ENCODE data around the gene PAEP. TPM values are rescaled to one million over a fixed set of nuclear protein-coding genes. Genes with fewer than 3 reads are reported as not detected.
"Not testable (repeated sequence)": the region's sequence is repeated elsewhere in the genome, so short reads cannot be mapped to it uniquely, and the experiment has no call there.

PAEP gene
- polyA plus RNA-seq, 4 donors: not detected

DNA sequence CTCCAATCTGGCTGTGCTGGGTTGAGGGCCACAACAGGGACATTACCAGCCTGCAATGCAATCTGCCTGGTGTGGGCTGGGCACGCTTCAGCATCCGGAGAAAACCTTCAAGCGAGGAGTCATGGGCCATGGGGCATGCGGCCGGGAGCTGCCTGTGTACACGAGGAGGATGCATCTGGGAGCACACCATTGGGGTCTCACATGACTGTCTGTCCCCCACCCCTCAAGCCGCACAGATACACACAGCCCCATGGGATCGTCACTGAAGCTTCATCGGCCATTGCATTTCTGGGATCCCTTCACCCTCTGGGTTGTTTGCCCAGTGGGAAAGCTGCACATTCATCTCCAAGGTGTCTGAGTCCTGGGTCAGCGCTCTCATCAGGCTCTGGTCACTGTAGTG is 30.5 kb upstream of the PAEP start:
- H3K36me3 ChIP-seq (ENCODE audit: control insufficient read depth in 3 of 3, insufficient read depth in 2 of 3, low read depth in 1 of 3, low read length in 3 of 3): no peaks in the 10 kb centered on the region

DNA sequence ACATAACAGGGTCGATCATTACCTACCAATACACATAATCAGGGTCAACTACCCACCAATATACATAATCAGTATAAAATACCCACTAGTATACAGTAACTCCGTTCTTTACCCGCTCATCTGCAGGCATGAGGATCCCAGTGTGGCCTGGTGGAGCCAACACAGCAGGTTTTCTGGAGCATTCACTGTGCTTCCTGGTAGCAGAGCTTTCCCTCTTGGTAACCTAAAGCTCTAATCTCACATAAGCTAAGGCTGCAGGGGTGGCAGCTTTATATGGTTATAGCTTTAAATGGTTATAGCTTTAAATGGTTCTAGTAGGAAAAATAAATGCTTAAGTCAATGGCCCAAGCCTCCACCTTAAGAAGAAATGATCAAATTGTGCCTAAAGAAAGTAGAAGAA is 28.4 kb upstream of the PAEP start:
- Histone ChIP-seq H3K27ac (ENCODE audit: low read depth in 1 of 3, low read length in 2 of 3) (no peak overlapping the region), H3K9me3 (ENCODE audit: control insufficient read depth in 2 of 2, insufficient read depth in 1 of 2, low read depth in 1 of 2, low read length in 1 of 2) (no peaks in the 10 kb centered on the region), H3K4me3 (ENCODE audit: low read depth in 1 of 3, low read length in 3 of 3) (no peak overlapping the region), H3K4me1 (ENCODE audit: control insufficient read depth in 3 of 3, insufficient read depth in 2 of 3, low read depth in 1 of 3, low read length in 2 of 3) (no peaks in the 10 kb centered on the region), H3K27me3 (ENCODE audit: control insufficient read depth in 3 of 3, insufficient read depth in 3 of 3, low read length in 3 of 3) (peaks cover 0 to 4% (median 2%) of the 10 kb centered on the region in 3 donors), H3K36me3 (ENCODE audit: control insufficient read depth in 3 of 3, insufficient read depth in 2 of 3, low read depth in 1 of 3, low read length in 3 of 3) (no peaks in the 10 kb centered on the region)
- DNase-seq (no peak), FAIRE-seq (no peak)
- 85 to 92% (median 90%) methylated on average over 3 of the region's 3 CpGs for WGBS, 3 donors

More for the DNA sequence above, 30.5 kb upstream of the PAEP start:
- DNase-seq (no peak), FAIRE-seq (no peak)
- no peaks in the 10 kb centered on the region for H3K4me1 ChIP-seq (ENCODE audit: control insufficient read depth in 3 of 3, insufficient read depth in 2 of 3, low read depth in 1 of 3, low read length in 2 of 3)
- H3K27me3 ChIP-seq (ENCODE audit: control insufficient read depth in 3 of 3, insufficient read depth in 3 of 3, low read length in 3 of 3): peaks cover 0 to 4% (median 2%) of the 10 kb centered on the region in 3 donors
- H3K27ac ChIP-seq (ENCODE audit: low read depth in 1 of 3, low read length in 2 of 3): no peak overlapping the region
- no peaks in the 10 kb centered on the region for H3K9me3 ChIP-seq (ENCODE audit: control insufficient read depth in 2 of 2, insufficient read depth in 1 of 2, low read depth in 1 of 2, low read length in 1 of 2)
- H3K4me3 ChIP-seq (ENCODE audit: low read depth in 1 of 3, low read length in 3 of 3): no peak overlapping the region
- WGBS, 3 donors: 90 to 92% (median 91%) methylated on average over 10 of the region's 10 CpGs

DNA sequence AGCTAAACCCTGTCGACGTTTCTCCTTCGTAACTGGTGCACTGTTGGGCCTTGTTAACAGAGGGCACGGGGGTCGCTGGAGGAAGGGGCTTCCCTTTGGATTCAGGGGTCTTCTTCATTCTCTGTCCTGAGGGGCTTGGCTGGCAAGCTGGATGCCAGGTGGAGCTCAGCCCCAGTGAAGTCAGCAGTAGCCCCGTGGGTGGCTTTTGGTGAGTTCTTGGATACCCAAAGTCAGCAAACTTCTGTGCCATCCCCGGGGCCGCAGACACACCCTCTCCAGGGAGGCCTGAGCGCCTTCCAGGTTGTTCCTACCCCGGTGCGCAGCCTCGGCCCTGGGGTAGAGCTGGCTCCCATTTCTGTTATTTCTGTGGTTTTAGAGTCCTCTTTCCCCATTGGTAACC is 27.9 kb upstream of the PAEP start:
- DNase-seq (no peak), FAIRE-seq (no peak)
- peaks cover 0 to 4% (median 2%) of the 10 kb centered on the region in 3 donors for H3K27me3 ChIP-seq (ENCODE audit: control insufficient read depth in 3 of 3, insufficient read depth in 3 of 3, low read length in 3 of 3)

DNA sequence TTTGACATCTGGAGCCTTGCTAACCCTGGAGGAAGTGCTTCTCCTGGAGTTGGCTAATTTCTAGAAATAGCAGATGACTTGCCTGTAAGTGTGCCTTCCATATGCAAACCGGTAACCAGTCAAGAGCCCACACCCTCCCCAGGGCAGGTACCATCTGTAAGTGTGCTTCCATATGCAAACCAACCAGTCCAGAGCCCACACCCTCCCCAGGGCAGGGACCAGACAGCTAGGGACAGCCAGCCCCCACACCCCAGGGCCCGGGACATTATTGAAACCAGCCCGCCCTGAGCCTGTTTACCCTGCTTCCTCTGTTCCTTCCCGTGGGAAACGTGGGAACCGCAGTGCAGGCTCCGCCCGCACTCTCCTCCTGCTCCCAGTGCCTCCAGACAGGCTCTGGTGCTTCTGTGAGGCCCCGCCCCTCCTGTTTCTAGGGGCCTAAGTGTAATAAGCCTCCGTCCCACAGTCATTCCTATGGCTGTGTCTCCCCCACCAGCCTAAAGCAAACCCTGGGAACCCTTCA is 27.3 kb upstream of the PAEP start:
- H3K36me3 ChIP-seq (ENCODE audit: control insufficient read depth in 3 of 3, insufficient read depth in 2 of 3, low read depth in 1 of 3, low read length in 3 of 3); H3K27ac ChIP-seq (ENCODE audit: low read depth in 1 of 3, low read length in 2 of 3); H3K4me1 ChIP-seq (ENCODE audit: control insufficient read depth in 3 of 3, insufficient read depth in 2 of 3, low read depth in 1 of 3, low read length in 2 of 3); H3K9me3 ChIP-seq (ENCODE audit: control insufficient read depth in 2 of 2, insufficient read depth in 1 of 2, low read depth in 1 of 2, low read length in 1 of 2); FAIRE-seq; DNase-seq; H3K27me3 ChIP-seq (ENCODE audit: control insufficient read depth in 3 of 3, insufficient read depth in 3 of 3, low read length in 3 of 3); H3K4me3 ChIP-seq (ENCODE audit: low read depth in 1 of 3, low read length in 3 of 3): not testable (repeated sequence)
- WGBS, 3 donors: 24 to 32% (median 28%) methylated on average over 8 to 10 of the region's 10 CpGs

More for the DNA sequence above, 27.9 kb upstream of the PAEP start:
- Histone ChIP-seq H3K36me3 (ENCODE audit: control insufficient read depth in 3 of 3, insufficient read depth in 2 of 3, low read depth in 1 of 3, low read length in 3 of 3) (no peaks in the 10 kb centered on the region), H3K4me1 (ENCODE audit: control insufficient read depth in 3 of 3, insufficient read depth in 2 of 3, low read depth in 1 of 3, low read length in 2 of 3) (no peaks in the 10 kb centered on the region), H3K27ac (ENCODE audit: low read depth in 1 of 3, low read length in 2 of 3) (no peak overlapping the region), H3K9me3 (ENCODE audit: control insufficient read depth in 2 of 2, insufficient read depth in 1 of 2, low read depth in 1 of 2, low read length in 1 of 2) (no peaks in the 10 kb centered on the region), H3K4me3 (ENCODE audit: low read depth in 1 of 3, low read length in 3 of 3) (no peak overlapping the region)
- 89 to 92% (median 89%) methylated on average over 12 of the region's 12 CpGs for WGBS, 3 donors

DNA sequence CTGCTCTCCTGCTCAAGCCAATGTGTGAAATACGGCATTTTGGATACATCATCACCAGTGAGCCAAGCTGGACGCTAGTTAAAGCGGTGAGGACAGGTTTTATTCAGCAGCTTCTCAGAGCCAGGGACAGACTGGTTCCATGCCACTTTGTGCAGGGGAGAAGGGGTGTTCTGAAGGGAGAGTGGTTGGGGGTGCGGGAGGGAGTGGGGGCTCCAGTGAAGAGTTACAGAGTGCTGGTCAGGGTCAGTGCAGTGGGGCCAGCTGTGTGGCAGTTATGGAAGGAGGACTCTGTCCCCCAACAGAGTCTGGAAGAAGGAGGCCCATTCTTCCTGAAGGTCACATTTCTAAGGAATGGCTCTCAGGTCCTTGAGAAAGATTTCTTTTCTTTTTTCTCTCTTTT is 26.7 kb upstream of the PAEP start:
- H3K27ac ChIP-seq (ENCODE audit: low read depth in 1 of 3, low read length in 2 of 3); DNase-seq; H3K36me3 ChIP-seq (ENCODE audit: control insufficient read depth in 3 of 3, insufficient read depth in 2 of 3, low read depth in 1 of 3, low read length in 3 of 3); H3K4me3 ChIP-seq (ENCODE audit: low read depth in 1 of 3, low read length in 3 of 3); H3K4me1 ChIP-seq (ENCODE audit: control insufficient read depth in 3 of 3, insufficient read depth in 2 of 3, low read depth in 1 of 3, low read length in 2 of 3); H3K9me3 ChIP-seq (ENCODE audit: control insufficient read depth in 2 of 2, insufficient read depth in 1 of 2, low read depth in 1 of 2, low read length in 1 of 2); FAIRE-seq; H3K27me3 ChIP-seq (ENCODE audit: control insufficient read depth in 3 of 3, insufficient read depth in 3 of 3, low read length in 3 of 3): not testable (repeated sequence)
- WGBS, 3 donors: 73 to 79% (median 75%) methylated on average over 4 of the region's 4 CpGs

DNA sequence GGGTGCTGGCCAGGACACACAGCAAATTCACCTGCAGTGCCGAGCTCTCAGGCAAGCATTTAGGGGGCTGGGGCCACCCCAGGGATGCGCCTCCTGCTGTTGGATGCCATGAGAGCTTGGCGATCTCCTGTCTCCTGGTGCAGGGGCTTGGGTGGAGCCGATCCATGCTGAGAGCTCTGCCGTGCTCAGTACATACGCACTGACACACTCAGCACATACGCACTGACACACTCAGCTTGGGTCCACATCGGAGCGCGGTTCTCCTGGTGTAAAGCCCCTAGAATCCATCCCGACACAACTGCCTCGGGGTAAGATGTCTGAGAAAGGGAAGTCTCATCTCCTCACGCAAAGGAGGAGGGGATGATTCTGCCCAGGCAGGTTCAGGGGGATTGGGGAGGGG is 25.9 kb upstream of the PAEP start:
- not testable (repeated sequence) for H3K4me3 ChIP-seq (ENCODE audit: low read depth in 1 of 3, low read length in 3 of 3); H3K9me3 ChIP-seq (ENCODE audit: control insufficient read depth in 2 of 2, insufficient read depth in 1 of 2, low read depth in 1 of 2, low read length in 1 of 2); FAIRE-seq; H3K27ac ChIP-seq (ENCODE audit: low read depth in 1 of 3, low read length in 2 of 3); H3K27me3 ChIP-seq (ENCODE audit: control insufficient read depth in 3 of 3, insufficient read depth in 3 of 3, low read length in 3 of 3); DNase-seq; H3K36me3 ChIP-seq (ENCODE audit: control insufficient read depth in 3 of 3, insufficient read depth in 2 of 3, low read depth in 1 of 3, low read length in 3 of 3); H3K4me1 ChIP-seq (ENCODE audit: control insufficient read depth in 3 of 3, insufficient read depth in 2 of 3, low read depth in 1 of 3, low read length in 2 of 3)
- WGBS, 3 donors: 78 to 88% (median 81%) methylated on average over 11 to 13 of the region's 13 CpGs

DNA sequence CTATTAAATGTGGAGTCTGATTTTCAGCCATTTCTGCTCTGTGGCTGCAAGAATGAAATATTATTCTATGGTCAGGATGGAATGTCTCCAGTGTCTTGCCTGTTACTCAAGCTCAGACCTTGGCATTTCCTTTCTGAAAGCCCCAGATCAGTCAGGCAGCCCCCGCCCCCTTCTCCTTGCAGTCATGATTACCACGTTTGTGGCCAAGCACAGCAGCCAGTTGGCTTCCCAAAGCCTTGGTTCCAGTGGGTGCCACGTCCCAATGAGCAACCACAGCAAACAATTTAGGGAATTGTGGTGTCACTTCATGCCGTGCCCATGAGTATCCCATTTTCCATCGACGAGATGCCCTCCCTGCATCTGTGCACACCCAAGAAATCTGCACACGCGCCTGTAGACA is 25.3 kb upstream of the PAEP start:
- WGBS, 3 donors: 63 to 81% (median 79%) methylated on average over 8 of the region's 8 CpGs
- Histone ChIP-seq H3K36me3 (ENCODE audit: control insufficient read depth in 3 of 3, insufficient read depth in 2 of 3, low read depth in 1 of 3, low read length in 3 of 3) (no peaks in the 10 kb centered on the region), H3K9me3 (ENCODE audit: control insufficient read depth in 2 of 2, insufficient read depth in 1 of 2, low read depth in 1 of 2, low read length in 1 of 2) (no peaks in the 10 kb centered on the region), H3K4me3 (ENCODE audit: low read depth in 1 of 3, low read length in 3 of 3) (no peak overlapping the region), H3K27me3 (ENCODE audit: control insufficient read depth in 3 of 3, insufficient read depth in 3 of 3, low read length in 3 of 3) (peaks cover 0 to 4% (median 2%) of the 10 kb centered on the region in 3 donors), H3K4me1 (ENCODE audit: control insufficient read depth in 3 of 3, insufficient read depth in 2 of 3, low read depth in 1 of 3, low read length in 2 of 3) (no peaks in the 10 kb centered on the region), H3K27ac (ENCODE audit: low read depth in 1 of 3, low read length in 2 of 3) (no peak overlapping the region)
- DNase-seq: no peak
- no peak for FAIRE-seq

DNA sequence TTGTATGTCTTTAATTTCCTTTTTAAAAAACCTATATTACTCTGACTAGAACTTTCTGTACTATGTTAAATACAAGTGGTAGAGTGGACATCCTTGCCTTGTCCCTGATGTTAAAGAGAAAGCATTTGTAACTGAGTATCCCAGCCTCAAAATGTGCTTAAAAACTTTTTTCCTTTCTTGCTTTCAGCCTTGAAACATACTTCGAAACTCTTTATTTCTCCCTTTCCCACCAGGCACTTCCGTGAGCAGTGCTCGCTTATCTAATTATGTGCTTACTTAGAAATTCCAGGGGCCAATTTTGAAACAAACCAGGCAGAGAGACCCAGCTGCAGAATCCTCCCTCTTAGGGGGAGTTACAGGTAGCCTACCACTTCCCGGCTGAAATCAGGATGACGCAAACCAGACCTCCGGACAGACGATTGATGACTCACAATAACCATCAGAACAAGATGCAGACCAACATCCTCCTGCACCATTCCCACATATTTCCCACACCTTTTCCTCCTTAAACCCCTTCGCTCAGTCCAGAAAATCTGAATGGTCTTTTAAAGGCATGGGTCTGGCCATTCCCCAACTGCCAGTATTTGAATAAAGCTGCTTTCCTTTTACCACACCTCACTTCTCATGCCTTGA is 18.2 kb upstream of the PAEP start:
- not testable (repeated sequence) for H3K27me3 ChIP-seq (ENCODE audit: control insufficient read depth in 3 of 3, insufficient read depth in 3 of 3, low read length in 3 of 3); H3K36me3 ChIP-seq (ENCODE audit: control insufficient read depth in 3 of 3, insufficient read depth in 2 of 3, low read depth in 1 of 3, low read length in 3 of 3); H3K4me1 ChIP-seq (ENCODE audit: control insufficient read depth in 3 of 3, insufficient read depth in 2 of 3, low read depth in 1 of 3, low read length in 2 of 3); FAIRE-seq; DNase-seq; H3K27ac ChIP-seq (ENCODE audit: low read depth in 1 of 3, low read length in 2 of 3); H3K4me3 ChIP-seq (ENCODE audit: low read depth in 1 of 3, low read length in 3 of 3); H3K9me3 ChIP-seq (ENCODE audit: control insufficient read depth in 2 of 2, insufficient read depth in 1 of 2, low read depth in 1 of 2, low read length in 1 of 2)
- WGBS, 3 donors: 43 to 76% (median 66%) methylated on average over 8 of the region's 8 CpGs

Measured in small intestine (tissue), 7 donors.